A549 (cell line): ENCODE measurements around the gene SSBP2. TPM values are rescaled to one million over a fixed set of nuclear protein-coding genes. Genes with fewer than 3 reads are reported as not detected.

Experiments
- ATAC-seq, 2 experiments: fragments of 200-7000 bp in 1 of 2; fragments of >200 bp in 1 of 2; cut with Nextera tagmentation in 1 of 2; cut with Tn5 transposase in 1 of 2; 3 replicates each; pipeline versions ENCODE4 v1.8.0 to v1.9.1; 2018 to 2020; ENCODE audit warnings: mild to moderate bottlenecking in 1 of 2, moderate library complexity in 1 of 2
- CTCF ChIA-PET: fragments of 300-600 bp; sonication (Branson Sonifier 250); formaldehyde crosslinking; extraction: SDS; loops from one replicate; lab custom pipeline; 2021; ENCODE audit warnings: antibody characterized with exemption, inconsistent platforms; lab: Yijun Ruan, JAX
- POLR2A ChIA-PET: fragments of 350-600 bp; formaldehyde crosslinking; extraction: SDS; loops from one replicate; lab custom pipeline; 2021; ENCODE audit warnings: antibody characterized with exemption, inconsistent platforms; lab: Yijun Ruan, JAX
- DNase-seq, 2 experiments: peaks; one replicate each; pipeline versions ENCODE4 v3.0.0 to v3.0.0-alpha.2; 2011 to 2016; ENCODE audit warnings: low read depth in 1 of 2, low spot score in 1 of 2
- FAIRE-seq: peaks from 2 replicates; lab custom pipeline; 2011; peaks lifted over from hg19 to GRCh38; lab: Jason Lieb, UNC
- H3K27ac ChIP-seq, 2 experiments: fragments of >200 bp; sonication (Bioruptor Twin); formaldehyde crosslinking; 3 replicates each; pipeline ENCODE4 v1.5.1; 2016 to 2017
- H3K4me1 ChIP-seq: fragments of >200 bp; sonication (Bioruptor Twin); formaldehyde crosslinking; 3 replicates; pipeline ENCODE4 v1.6.1; 2016
- H3K4me2 ChIP-seq: fragments of >200 bp; sonication (Bioruptor Twin); formaldehyde crosslinking; 3 replicates; pipeline ENCODE4 v1.6.1; 2016
- H3K4me3 ChIP-seq: fragments of >200 bp; sonication (Bioruptor Twin); formaldehyde crosslinking; 3 replicates; pipeline ENCODE4 v1.5.1; 2016
- H3K9me3 ChIP-seq: fragments of >200 bp; sonication (Bioruptor Twin); formaldehyde crosslinking; 3 replicates; pipeline ENCODE4 v1.6.1; 2016
- CBX2 ChIP-seq: fragments of 200-600 bp; sonication (generic); IDR thresholded peaks from 2 replicates; pipeline ENCODE4 v1.6.1; 2016; ENCODE audit warnings: low read depth, mild to moderate bottlenecking, borderline replicate concordance
- E2F6 ChIP-seq: IDR thresholded peaks from 2 replicates; pipeline ENCODE4 v1.6.1; 2012; ENCODE audit warnings: low read depth, borderline replicate concordance
- ESRRA ChIP-seq: fragments of 150-350 bp; IDR thresholded peaks from 2 replicates; pipeline ENCODE4 v1.6.1; 2014; ENCODE audit warnings: mild to moderate bottlenecking, low read length, borderline replicate concordance
- FOSL2 ChIP-seq, 2 experiments: fragments of 450-650 bp in 1 of 2; fragments of >200 bp in 1 of 2; sonication (Bioruptor Twin) in 1 of 2; formaldehyde crosslinking; IDR thresholded peaks; 2 replicates each; pipeline versions ENCODE4 v1.5.0 to v1.6.1; 2016 to 2020; ENCODE audit warnings: mild to moderate bottlenecking in 1 of 2, moderate library complexity in 1 of 2
- FOXS1 ChIP-seq: fragments of 250-450 bp; sonication (Bioruptor Pico); IDR thresholded peaks from 2 replicates; pipeline ENCODE4 v1.5.0; 2020; ENCODE audit warnings: mild to moderate bottlenecking, moderate library complexity
- HOXB5 ChIP-seq: fragments of 250-450 bp; sonication (Bioruptor Pico); IDR thresholded peaks from 2 replicates; pipeline ENCODE4 v1.5.0; 2020; ENCODE audit warnings: mild to moderate bottlenecking, moderate library complexity
- KDM5A ChIP-seq: fragments of 200-600 bp; sonication (generic); IDR thresholded peaks from 2 replicates; pipeline ENCODE4 v1.6.1; 2016; ENCODE audit warnings: antibody characterized with exemption, mild to moderate bottlenecking
- MAX ChIP-seq: IDR thresholded peaks from 2 replicates; pipeline ENCODE4 v1.6.1; 2012
- REST ChIP-seq: fragments of 200-600 bp; sonication (generic); IDR thresholded peaks from 2 replicates; pipeline ENCODE4 v1.6.1; 2016; ENCODE audit warnings: antibody characterized with exemption, mild to moderate bottlenecking, moderate library complexity
- RNF2 ChIP-seq: fragments of 200-600 bp; sonication (generic); IDR thresholded peaks from 2 replicates; pipeline ENCODE4 v1.6.1; 2016; ENCODE audit warnings: low read depth, mild to moderate bottlenecking, antibody characterized with exemption, moderate library complexity, borderline replicate concordance
- ZSCAN20 ChIP-seq: fragments of 250-450 bp; sonication (Bioruptor Pico); IDR thresholded peaks from 2 replicates; pipeline ENCODE4 v1.8.0; 2022; ENCODE audit warnings: mild to moderate bottlenecking, moderate library complexity
- WGBS: methylation state at CpG from one replicate; pipeline ENCODE4 v1.1.6; 2017; ENCODE audit errors: missing lambda C conversion rate; 5-methylcytosine and 5-hydroxymethylcytosine counted together
- polyA plus RNA-seq, 4 experiments: library from polyadenylated mRNA; depleted of rRNA in 3 of 4; stranded (reverse); fragments of >200 nt; fragmentation: RNase III in 1 of 4; extraction: RNeasy Plus Mini Kit Qiagen cat#74134 plus additional on column Dnase treatment in 1 of 4; gene quantifications; 2 replicates in 3 of 4; 3 replicates in 1 of 4; pipeline ENCODE4 v1.2.3, GENCODE V29; 2011 to 2017
- TF ChIP-seq, protein P1 (sequence below): fragments of 250-450 bp; sonication (Bioruptor Pico); IDR thresholded peaks from 2 replicates; pipeline ENCODE4 v1.5.0; 2021; ENCODE audit warnings: mild to moderate bottlenecking, moderate library complexity, borderline replicate concordance
- TF ChIP-seq, protein P2 (sequence below): fragments of 150-350 bp; IDR thresholded peaks from 2 replicates; pipeline ENCODE4 v1.6.1; 2014; ENCODE audit warnings: low read depth, mild to moderate bottlenecking, low read length
- TF ChIP-seq, protein P3 (sequence below): fragments of >200 bp; sonication (Bioruptor Twin); formaldehyde crosslinking; IDR thresholded peaks from 3 replicates; pipeline ENCODE4 v1.5.1; 2016

Gene SSBP2
- polyA plus RNA-seq, 2 of the 4 experiments (the other 2 are of a cell fraction): 4.5 to 14.2 TPM

DNA sequence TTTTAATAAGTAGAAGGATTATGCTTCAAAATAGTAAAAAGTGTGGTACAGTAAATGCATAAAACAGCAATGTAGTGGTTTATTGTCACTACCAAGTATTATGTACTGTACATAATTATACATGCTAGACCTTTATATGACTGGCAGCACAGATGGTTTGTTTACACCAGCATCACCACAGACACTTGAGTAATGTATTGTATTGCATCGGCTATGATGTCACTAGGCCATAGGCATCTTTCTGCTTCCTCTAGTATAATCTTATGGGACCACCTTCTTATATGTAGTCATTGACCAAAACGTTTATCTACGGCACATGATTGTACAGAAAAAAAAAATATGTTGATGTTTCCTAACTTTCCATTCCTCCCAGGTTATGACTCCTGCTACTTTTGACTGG is 31.9 kb upstream of the SSBP2 start (continued):
- no peak for TF ChIP-seq CBX2
- TF ChIP-seq, protein P1, sequence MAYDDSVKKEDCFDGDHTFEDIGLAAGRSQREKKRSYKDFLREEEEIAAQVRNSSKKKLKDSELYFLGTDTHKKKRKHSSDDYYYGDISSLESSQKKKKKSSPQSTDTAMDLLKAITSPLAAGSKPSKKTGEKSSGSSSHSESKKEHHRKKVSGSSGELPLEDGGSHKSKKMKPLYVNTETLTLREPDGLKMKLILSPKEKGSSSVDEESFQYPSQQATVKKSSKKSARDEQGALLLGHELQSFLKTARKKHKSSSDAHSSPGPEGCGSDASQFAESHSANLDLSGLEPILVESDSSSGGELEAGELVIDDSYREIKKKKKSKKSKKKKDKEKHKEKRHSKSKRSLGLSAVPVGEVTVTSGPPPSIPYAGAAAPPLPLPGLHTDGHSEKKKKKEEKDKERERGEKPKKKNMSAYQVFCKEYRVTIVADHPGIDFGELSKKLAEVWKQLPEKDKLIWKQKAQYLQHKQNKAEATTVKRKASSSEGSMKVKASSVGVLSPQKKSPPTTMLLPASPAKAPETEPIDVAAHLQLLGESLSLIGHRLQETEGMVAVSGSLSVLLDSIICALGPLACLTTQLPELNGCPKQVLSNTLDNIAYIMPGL (CRISPR knock-in tag): no peak
- TF ChIP-seq, protein P2, sequence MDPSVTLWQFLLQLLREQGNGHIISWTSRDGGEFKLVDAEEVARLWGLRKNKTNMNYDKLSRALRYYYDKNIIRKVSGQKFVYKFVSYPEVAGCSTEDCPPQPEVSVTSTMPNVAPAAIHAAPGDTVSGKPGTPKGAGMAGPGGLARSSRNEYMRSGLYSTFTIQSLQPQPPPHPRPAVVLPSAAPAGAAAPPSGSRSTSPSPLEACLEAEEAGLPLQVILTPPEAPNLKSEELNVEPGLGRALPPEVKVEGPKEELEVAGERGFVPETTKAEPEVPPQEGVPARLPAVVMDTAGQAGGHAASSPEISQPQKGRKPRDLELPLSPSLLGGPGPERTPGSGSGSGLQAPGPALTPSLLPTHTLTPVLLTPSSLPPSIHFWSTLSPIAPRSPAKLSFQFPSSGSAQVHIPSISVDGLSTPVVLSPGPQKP: no peak

DNA sequence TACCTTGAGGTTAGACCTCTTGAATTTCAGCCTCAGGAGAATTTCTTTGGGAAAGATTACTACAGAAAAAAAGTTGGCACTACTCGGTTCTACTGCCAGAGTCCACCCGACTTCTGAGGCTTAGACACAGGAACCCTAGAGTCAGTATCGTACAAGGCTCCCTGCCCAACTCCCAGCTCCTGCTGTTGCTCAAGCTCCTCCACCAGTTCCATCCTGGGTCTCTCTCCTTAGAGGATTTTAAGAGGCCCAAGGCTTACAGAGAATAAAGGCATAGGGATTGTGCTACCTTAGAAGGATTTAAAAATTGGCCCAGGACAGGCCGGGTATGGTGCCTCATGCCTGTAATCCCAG is 29.0 kb upstream of the SSBP2 start:
- ATAC-seq (no peak), FAIRE-seq (no peak), DNase-seq (no peak)
- H3K4me1 ChIP-seq: peaks cover 6% of the 10 kb centered on the region; the same call in 1 of the 3 replicates
- POLR2A ChIA-PET: no interaction called here
- CTCF ChIA-PET: interaction anchor here (1.3 to 3.6 kb wide), 5 partner anchors 8 to 59 kb away, joined by 4 to 11 read pairs (median 4); no protein-coding TSS in a partner anchor
- TF ChIP-seq E2F6 (no peak), ZSCAN20 (CRISPR knock-in tag) (no peak), MAX (no peak), RNF2 (no peak), KDM5A (no peak), REST (no peak), ESRRA (no peak), FOSL2 (IDR thresholded peaks at IDR 0.05) (no peak), FOSL2 (CRISPR knock-in tag; IDR thresholded peaks at IDR 0.05) (no peak), HOXB5 (CRISPR knock-in tag) (no peak), FOXS1 (CRISPR knock-in tag) (no peak)
- TF ChIP-seq, protein P3, sequence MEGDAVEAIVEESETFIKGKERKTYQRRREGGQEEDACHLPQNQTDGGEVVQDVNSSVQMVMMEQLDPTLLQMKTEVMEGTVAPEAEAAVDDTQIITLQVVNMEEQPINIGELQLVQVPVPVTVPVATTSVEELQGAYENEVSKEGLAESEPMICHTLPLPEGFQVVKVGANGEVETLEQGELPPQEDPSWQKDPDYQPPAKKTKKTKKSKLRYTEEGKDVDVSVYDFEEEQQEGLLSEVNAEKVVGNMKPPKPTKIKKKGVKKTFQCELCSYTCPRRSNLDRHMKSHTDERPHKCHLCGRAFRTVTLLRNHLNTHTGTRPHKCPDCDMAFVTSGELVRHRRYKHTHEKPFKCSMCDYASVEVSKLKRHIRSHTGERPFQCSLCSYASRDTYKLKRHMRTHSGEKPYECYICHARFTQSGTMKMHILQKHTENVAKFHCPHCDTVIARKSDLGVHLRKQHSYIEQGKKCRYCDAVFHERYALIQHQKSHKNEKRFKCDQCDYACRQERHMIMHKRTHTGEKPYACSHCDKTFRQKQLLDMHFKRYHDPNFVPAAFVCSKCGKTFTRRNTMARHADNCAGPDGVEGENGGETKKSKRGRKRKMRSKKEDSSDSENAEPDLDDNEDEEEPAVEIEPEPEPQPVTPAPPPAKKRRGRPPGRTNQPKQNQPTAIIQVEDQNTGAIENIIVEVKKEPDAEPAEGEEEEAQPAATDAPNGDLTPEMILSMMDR: no peak
- no peaks in the 10 kb centered on the region for H3K9me3 ChIP-seq
- WGBS: 93% methylated on average over 4 of the region's 4 CpGs
- H3K4me2 ChIP-seq: no peak overlapping the region
- no peak overlapping the region for H3K4me3 ChIP-seq
- no peak overlapping the region for H3K27ac ChIP-seq
